Bronchial epithelial cell (primary cell): ENCODE results near the gene SIGLEC1. TPM values are rescaled to one million over a fixed set of nuclear protein-coding genes. Genes with fewer than 3 reads are reported as not detected.

Experiments
- DNase-seq: peaks from one replicate; pipeline ENCODE4 v3.0.0-alpha.2; 2010; ENCODE audit warnings: low read depth
- FAIRE-seq: peaks from 2 replicates; lab custom pipeline; 2011; peaks lifted over from hg19 to GRCh38; lab: Jason Lieb, UNC
- H3K27me3 ChIP-seq: 2 replicates; pipeline ENCODE4 v1.5.1; 2011; ENCODE audit warnings: low read length; ENCODE audit not compliant: control insufficient read depth, insufficient read depth
- H3K36me3 ChIP-seq: 2 replicates; pipeline ENCODE4 v1.5.1; 2011; ENCODE audit warnings: low read length; ENCODE audit not compliant: control insufficient read depth, insufficient read depth
- H3K4me3 ChIP-seq: 2 replicates; pipeline ENCODE4 v1.5.1; 2011; ENCODE audit warnings: mild to moderate bottlenecking, low read depth, low read length, control low read depth
- total RNA-seq: library from RNA; depleted of rRNA; stranded (reverse); fragments of >200 nt; gene quantifications from 2 replicates; pipeline ENCODE4 v1.2.1, GENCODE V29; 2014
- TF ChIP-seq, protein P1 (sequence below): IDR thresholded peaks from 2 replicates; pipeline ENCODE4 v1.5.1; 2011; ENCODE audit warnings: mild to moderate bottlenecking, moderate library complexity, low read length, control low read depth, inconsistent platforms; ENCODE audit not compliant: insufficient read depth, severe bottlenecking

Gene SIGLEC1
- total RNA-seq, 1 donor from 2014 or later: not detected

DNA sequence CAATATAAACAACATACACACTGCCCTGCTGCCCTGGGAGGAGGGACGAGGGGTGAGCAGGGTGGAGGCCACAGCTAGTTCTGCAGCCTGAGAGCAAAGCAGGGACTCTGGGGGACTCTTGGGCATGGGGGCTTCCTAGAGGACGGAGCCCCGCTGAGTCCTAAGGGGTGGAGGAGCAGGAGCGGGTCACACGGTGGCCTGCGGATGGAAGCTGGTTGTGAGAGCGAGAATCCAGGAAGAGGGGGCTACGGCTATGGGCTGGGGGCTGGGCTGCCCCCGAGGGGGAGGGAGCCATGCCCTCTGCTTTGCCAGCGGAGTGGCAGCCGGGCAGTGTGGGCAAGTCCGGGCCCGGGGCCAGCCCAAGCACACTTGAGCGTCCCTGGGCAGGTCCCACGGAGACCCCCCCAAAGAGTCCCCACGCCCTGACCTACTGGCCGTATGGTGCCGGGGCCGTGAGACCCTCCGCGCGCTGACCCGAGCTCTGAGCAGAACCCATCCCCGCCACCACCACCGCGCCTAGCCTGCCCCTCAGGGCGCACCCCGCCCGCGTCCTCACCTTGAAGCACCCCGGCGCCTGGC, 31.0 kb downstream of the SIGLEC1 start:
- Histone ChIP-seq H3K4me3 (no peak overlapping the region), H3K36me3 (no peaks in the 10 kb centered on the region), H3K27me3 (peaks cover 26% of the 10 kb centered on the region)
- no peak for FAIRE-seq
- TF ChIP-seq, protein P1, sequence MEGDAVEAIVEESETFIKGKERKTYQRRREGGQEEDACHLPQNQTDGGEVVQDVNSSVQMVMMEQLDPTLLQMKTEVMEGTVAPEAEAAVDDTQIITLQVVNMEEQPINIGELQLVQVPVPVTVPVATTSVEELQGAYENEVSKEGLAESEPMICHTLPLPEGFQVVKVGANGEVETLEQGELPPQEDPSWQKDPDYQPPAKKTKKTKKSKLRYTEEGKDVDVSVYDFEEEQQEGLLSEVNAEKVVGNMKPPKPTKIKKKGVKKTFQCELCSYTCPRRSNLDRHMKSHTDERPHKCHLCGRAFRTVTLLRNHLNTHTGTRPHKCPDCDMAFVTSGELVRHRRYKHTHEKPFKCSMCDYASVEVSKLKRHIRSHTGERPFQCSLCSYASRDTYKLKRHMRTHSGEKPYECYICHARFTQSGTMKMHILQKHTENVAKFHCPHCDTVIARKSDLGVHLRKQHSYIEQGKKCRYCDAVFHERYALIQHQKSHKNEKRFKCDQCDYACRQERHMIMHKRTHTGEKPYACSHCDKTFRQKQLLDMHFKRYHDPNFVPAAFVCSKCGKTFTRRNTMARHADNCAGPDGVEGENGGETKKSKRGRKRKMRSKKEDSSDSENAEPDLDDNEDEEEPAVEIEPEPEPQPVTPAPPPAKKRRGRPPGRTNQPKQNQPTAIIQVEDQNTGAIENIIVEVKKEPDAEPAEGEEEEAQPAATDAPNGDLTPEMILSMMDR: no peak
- DNase-seq: no peak

DNA sequence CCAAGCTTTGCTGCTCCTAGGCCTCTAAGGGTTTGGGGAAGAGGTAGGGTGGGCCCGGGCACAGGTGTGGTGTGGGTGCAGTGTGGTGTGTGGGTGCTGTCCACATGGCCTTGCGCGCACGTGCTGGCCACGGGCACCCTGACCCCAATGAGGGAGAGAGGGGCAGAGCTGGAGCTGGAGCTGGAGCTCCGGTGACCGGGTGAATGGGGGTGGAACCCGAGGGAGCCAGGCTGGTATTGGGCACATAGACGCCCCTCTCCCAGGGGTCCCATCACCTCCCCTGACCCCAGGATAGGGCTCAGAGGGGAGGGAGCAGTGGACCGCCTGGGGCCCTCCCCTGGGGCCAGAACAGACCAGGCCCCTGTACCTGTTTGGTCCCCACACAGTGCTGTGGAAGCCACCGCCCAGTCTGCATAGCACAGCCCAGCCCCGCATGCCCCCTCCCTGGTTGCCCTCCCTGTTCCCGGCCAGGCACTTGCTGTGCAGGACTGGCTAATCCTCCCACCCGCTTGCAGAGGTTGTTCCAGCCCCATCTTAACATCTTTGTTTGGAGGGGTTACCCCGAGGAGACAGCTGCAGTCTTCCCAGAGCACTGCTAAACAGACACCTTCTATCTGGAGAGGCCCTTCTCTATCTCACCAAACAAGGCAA, 31.6 kb downstream of the SIGLEC1 start:
- TF ChIP-seq, protein P1: no peak
- DNase-seq: no peak
- no peak for FAIRE-seq
- Histone ChIP-seq H3K27me3 (peaks cover 27% of the 10 kb centered on the region), H3K36me3 (no peaks in the 10 kb centered on the region), H3K4me3 (no peak overlapping the region)

DNA sequence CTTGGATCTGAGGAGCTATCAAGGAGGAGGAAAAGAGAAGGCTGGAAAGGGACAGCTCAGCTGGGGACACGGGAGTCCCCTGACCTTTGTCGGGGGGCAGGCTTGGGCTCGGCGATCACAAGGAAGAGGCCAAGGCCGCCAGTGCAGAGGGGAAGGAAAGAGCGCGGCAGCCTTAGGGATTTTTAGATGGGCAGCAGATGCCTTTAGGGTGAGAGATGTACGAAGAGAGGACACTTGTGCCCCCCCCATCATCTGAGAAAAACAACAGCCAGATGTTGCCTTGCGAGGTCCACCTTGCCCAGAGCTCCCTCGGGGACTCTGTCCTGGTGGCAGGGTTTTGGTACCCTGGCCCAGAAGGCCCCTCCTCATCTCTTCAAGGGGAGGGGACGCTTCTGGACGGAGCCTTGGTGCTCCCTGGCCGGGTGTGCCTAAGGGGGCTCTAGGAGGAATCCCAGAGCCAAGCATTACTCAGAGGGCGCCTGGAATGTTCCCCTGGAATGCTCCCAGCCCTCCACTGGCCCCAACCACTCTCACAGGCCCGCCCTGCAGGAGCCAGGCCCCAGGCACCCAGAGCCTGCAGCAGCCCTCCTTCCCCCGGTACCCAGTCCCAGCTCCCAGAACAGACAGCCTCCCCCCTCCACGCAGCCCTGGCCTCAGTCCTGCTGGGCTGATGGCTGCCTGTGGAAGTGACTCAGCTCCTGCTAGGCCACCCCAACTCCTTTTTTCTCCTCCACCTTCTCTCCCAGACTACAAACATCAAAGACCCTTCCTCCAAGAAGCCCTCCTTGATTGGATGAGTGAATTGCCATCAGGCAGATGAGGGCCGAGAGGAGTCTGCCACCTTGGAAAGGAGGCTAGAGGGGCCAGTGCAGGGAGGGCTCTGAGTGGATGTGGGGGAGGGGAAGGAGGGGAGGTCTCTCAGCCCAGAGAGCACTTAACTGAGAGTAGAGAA, 32.4 kb downstream of the SIGLEC1 start:
- DNase-seq: no peak
- Histone ChIP-seq H3K27me3 (peaks cover 29% of the 10 kb centered on the region), H3K4me3 (no peak overlapping the region), H3K36me3 (no peaks in the 10 kb centered on the region)
- no peak for FAIRE-seq
- TF ChIP-seq, protein P1: no peak

DNA sequence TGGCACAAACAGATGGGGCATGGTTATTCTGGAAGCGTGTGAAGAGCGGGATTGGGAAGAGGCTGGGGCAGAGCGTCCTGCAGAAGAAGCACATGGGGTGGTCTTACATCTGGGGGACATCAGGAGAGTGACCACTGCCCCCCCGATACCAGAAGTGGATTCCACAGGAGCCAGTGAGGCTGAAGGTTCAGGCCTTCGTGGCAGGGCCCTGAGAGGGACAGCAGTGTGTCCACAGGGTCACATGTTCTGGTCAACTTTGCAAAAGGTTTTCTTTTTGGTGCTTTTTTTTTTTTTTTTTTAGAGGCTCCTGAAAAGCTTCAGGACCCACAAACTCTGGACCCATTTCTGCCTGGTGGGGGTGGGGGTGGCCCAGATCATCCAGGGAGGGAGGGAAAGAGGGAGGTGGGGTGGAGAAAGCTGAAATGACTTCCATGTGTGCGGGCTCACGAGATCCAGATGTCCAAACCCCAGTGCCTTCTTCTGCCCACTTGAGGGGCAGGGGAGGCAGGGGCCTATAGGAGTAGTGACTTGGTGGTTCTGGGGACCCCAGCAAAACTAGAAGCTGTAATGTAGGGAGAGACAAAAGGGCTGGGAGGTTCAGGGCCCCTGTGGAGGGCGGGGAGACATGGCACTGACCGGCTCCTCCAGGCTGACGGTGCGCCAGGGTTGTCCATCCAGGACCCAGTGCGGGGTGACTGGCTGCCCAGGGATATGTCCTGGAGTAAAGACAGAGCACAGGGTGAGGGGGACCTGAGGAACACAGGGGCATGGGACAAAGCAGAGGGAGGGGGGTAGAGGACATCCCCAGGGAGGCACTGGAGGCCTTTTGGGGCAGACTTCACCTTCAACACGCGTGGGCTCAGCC, 33.3 kb downstream of the SIGLEC1 start:
- TF ChIP-seq, protein P1: no peak
- DNase-seq (no peak), FAIRE-seq (no peak)
- Histone ChIP-seq H3K36me3 (no peaks in the 10 kb centered on the region), H3K4me3 (no peak overlapping the region), H3K27me3 (peaks cover 34% of the 10 kb centered on the region)

DNA sequence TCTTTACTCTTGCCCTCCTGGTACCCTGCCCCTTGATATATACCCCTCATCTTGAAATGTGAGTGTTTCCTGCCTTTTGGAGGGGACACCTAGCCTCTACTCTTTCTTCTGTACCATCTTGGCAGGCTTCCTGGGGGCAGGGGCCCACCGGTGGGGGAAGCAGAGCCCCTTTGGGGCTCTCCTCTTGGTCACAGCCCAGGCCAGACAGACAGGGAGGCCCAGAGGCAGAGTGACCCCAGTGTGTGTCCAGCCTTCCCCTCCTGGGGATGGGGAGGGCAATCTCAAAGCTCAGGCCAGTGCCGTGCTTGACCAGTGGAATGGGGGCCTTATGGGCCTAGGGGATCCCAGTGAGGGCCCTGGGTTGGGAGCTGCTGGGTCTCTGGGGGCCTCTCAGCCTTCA, 34.2 kb downstream of the SIGLEC1 start:
- FAIRE-seq: no peak
- Histone ChIP-seq H3K27me3 (peaks cover 37% of the 10 kb centered on the region), H3K4me3 (no peak overlapping the region), H3K36me3 (no peaks in the 10 kb centered on the region)
- no peak for DNase-seq
- TF ChIP-seq, protein P1: no peak
